Mucosa of gallbladder (tissue), 1 donor: ENCODE results near the gene ZNF225. TPM values are rescaled to one million over a fixed set of nuclear protein-coding genes. Genes with fewer than 3 reads are reported as not detected.
A peak's percentile ranks its signal among the peaks of the same experiment; 100 is the strongest.
"Not testable (repeated sequence)": the region's sequence is repeated elsewhere in the genome, so short reads cannot be mapped to it uniquely, and the experiment has no call there.

Experiments used
- DNase-seq: peaks from one replicate; pipeline ENCODE4 v3.0.0-alpha.2; 2020; ENCODE audit warnings: low spot score
- total RNA-seq: library from RNA; stranded (reverse); gene quantifications from one replicate; pipeline ENCODE4 v1.2.1, GENCODE V29; 2021
- donor health status: DM: no; HTN: no; CAD: no.

ZNF225 gene
- total RNA-seq, 1 donor from 2014 or later, result 6.3 TPM

GRCh38 chr19:44163789-44164188, 50.6 kb downstream of the ZNF225 start:
- no peak for DNase-seq

GRCh38 chr19:44164327-44164672, 51.1 kb downstream of the ZNF225 start:
- no peak for DNase-seq

- peak; percentile 96 for DNase-seq
Measured at GRCh38 chr19:44164673-44165512, 51.7 kb downstream of the ZNF225 start, which contains the start of gene ZNF226. ZNF226 (plus strand) TSS chr19:44165100; CDS start chr19:44170081, 4,981 bp downstream.

- DNase-seq, result not testable (repeated sequence)
Measured at GRCh38 chr19:44170660-44171059, 57.5 kb downstream of the ZNF225 start.

- no peak for DNase-seq
Measured at GRCh38 chr19:44176590-44176989, 63.4 kb downstream of the ZNF225 start.

- DNase-seq, result no peak
Measured at GRCh38 chr19:44180968-44181367, 67.8 kb downstream of the ZNF225 start.

GRCh38 chr19:44182145-44182544, 68.9 kb downstream of the ZNF225 start:
- DNase-seq, result no peak

Other genes with a start within 250 kb of the ZNF225 start
- 5.6 TPM for gene ZNF404, start 229.4 kb upstream of the ZNF225 start, total RNA-seq
- 17.6 TPM for gene ZNF45, start 178.1 kb upstream of the ZNF225 start, total RNA-seq
- 7.5 TPM for gene ZNF221, start 162.2 kb upstream of the ZNF225 start, total RNA-seq
- gene ZNF155, start 129.2 kb upstream of the ZNF225 start, total RNA-seq, result 7.6 TPM
- gene ZNF230, start 110.4 kb upstream of the ZNF225 start, total RNA-seq, result 5.7 TPM
- 4.1 TPM for gene ZNF222, start 88.0 kb upstream of the ZNF225 start, total RNA-seq
- gene ZNF223, start 61.4 kb upstream of the ZNF225 start, total RNA-seq, result 8.1 TPM
- gene ZNF284, start 41.2 kb upstream of the ZNF225 start, total RNA-seq, result 3.7 TPM
- gene ZNF224, start 19.0 kb upstream of the ZNF225 start, total RNA-seq, result 32.8 TPM
- gene ZNF234, start 28.2 kb downstream of the ZNF225 start, total RNA-seq, result 11.3 TPM
- gene ZNF226, start 51.7 kb downstream of the ZNF225 start, total RNA-seq, result 28.7 TPM
- gene ZNF227, start 99.1 kb downstream of the ZNF225 start, total RNA-seq, result 20.6 TPM
- gene ZNF233, start 146.5 kb downstream of the ZNF225 start, total RNA-seq, result 3.1 TPM
- gene ZNF235, start 191.6 kb downstream of the ZNF225 start, total RNA-seq, result 6.8 TPM
- gene ZNF112, start 243.3 kb downstream of the ZNF225 start, total RNA-seq, result 6.0 TPM